Activated T-cell treated with anti-CD3 and anti-CD28 coated beads for 1 hour (primary cell): ENCODE measurements around the gene FILIP1L.

Experiments used
- DNase-seq: peaks from one replicate; pipeline ENCODE4 v3.0.0-alpha.2; 2020; ENCODE audit warnings: low read depth

FILIP1L gene

GRCh38 chr3:100042166-100042981 lies 71.9 kb downstream of the FILIP1L start:
- DNase-seq, result no peak

GRCh38 chr3:100041328-100041749 lies 73.0 kb downstream of the FILIP1L start:
- DNase-seq, result no peak

DNA sequence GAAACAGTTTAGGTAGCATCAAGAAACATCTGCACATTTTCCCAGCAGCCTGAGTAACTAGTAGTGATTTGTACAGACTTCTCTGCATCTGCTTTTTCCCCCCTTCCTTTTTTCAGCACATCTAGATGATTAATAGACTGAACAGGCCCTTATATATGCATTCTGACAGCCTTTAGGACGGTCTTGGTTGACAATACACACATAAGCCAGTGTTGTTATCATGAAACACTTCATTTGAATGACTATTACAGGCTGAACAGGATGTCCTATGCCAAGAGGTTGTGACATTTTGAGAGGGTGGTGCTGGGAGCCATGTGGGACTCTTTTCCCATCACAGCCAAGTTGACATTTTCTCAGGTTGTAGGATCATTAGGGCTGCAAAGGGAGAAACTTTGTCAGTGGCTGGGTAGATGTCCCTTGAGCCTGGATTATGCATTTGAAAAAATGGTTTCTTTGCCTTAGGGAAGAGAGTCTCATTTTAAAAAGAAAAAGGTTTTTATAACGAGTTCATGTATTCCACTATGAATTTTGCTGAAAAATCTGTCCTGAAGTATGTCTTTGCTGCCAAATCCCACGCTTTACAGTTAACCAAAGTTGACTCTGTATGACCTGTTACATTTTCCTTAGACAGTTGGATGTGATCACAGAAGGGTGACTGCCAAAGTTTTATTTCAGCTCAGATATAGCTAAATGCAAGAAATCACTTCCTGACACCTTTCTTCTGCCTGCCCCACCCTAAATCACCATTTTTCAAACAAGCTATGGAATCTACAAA lies 73.7 kb downstream of the FILIP1L start:
- DNase-seq, result no peak

DNA sequence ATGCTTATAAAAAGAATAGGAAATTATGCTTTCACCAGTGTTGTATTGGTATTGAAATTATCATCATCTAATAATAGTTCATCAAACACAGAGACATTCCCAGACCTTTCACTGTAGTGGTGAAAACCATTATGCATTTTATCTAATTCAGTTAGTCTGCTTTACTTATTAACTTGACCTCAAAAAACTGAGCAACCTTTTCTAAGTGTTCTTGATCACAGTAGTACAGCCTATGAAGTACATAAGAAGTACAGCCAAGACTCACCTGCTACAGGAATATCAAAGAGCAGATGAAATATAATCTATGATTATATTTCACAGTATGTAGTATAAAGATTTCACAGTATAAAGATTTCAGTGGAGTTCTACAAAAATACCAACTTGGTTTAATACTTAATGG lies 75.2 kb downstream of the FILIP1L start:
- no peak for DNase-seq

DNA sequence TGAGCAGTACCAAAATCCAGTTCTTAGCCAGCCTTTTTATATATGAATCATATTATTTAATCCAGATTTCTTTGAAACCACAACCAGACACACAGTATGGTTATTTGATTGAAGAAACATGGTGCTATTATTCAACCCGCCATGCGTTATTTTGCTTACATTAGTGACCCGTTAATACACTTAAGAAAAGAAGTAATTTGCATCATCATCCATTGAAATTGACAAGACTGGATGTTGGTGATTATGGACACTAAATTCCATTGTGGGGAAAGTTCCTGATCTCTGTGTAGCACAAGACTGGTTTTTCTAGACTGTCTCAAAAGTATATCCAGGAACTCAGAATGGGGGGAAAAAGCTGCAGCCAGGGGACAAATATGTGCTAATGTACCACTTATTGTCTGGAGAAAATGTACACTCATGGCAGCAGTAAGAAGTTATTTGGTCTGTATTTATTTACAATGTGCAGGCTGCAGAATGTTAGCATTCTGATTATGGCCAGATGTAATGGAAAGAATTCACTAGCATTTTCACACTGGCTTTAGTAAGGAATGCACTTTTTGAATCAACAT lies 80.3 kb downstream of the FILIP1L start:
- DNase-seq, result no peak

GRCh38 chr3:100033184-100033583 lies 81.1 kb downstream of the FILIP1L start:
- DNase-seq, result no peak

- DNase-seq, result no peak
These were observed 82.1 kb downstream of the FILIP1L start for GRCh38 chr3:100032243-100032642.

DNA sequence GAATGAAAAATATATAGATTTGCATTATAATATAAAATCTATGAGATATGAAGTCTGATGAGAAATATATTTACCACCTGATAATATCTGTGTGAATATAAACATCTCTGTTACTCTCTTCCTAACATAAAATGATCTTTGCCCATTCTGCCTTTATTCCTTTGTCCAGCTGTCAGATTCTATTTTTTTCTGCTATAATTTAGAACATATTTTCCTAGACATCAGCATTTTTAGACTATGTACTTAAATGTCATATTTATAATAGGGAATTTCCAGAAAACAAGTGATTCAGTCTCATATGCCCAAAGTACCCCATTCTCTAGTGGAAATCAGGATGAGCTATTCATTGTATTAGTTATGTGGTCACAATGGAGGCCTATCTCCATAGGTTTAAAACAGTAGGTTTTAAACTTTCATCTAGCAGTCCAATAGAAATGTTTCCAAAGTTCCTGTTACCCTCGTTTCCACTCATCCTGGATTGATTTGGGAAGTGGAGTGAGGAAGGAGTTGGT lies 83.3 kb downstream of the FILIP1L start:
- DNase-seq, result no peak

DNA sequence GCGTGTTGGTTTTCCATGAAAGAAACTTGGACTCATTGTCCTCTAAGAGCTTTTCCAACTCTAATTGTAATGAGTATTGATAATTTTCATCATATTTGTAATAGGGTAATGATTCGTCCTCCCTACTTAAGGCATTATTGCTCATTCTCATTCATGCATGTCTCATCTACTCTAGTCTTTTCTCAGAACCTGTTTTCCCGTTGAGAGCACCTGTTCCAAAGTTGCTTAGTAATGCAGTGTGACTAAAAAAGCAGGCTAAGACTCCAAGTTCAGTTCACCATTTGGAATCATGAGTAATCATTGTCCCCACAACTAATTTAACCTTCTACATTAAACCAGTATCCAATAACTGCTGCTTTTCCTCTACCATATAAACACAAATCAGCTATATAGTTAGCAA lies 84.0 kb downstream of the FILIP1L start:
- no peak for DNase-seq

GRCh38 chr3:100029689-100030088 lies 84.6 kb downstream of the FILIP1L start:
- no peak for DNase-seq

- DNase-seq, result no peak
These were observed 85.2 kb downstream of the FILIP1L start for GRCh38 chr3:100029052-100029451.

GRCh38 chr3:100027321-100027720 lies 87.0 kb downstream of the FILIP1L start:
- DNase-seq, result no peak

- DNase-seq, result no peak
These were observed 89.6 kb downstream of the FILIP1L start for GRCh38 chr3:100024520-100025303.

DNA sequence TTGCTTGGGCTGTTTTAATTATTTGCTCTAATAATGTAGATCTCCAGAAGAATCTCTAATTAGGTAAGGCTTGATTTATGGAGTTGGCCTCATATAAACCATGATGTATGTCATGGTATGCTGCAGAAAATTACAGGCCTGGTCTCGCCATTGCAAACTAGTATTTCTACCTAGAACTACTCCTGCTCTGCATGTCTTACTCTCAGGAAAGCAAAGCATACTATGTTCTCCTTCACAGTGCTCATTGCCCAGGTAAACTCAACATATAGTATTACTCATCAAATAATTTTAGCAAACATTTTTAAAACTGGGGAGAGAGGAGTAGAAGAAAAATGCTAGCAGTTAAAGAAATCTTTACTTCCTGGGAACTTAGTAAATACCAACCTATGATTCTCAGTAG lies 90.7 kb downstream of the FILIP1L start:
- no peak for DNase-seq

- no peak for DNase-seq
These were observed 91.2 kb downstream of the FILIP1L start for GRCh38 chr3:100023150-100023549.

- no peak for DNase-seq
These were observed 91.8 kb downstream of the FILIP1L start for GRCh38 chr3:100022506-100022905.

DNA sequence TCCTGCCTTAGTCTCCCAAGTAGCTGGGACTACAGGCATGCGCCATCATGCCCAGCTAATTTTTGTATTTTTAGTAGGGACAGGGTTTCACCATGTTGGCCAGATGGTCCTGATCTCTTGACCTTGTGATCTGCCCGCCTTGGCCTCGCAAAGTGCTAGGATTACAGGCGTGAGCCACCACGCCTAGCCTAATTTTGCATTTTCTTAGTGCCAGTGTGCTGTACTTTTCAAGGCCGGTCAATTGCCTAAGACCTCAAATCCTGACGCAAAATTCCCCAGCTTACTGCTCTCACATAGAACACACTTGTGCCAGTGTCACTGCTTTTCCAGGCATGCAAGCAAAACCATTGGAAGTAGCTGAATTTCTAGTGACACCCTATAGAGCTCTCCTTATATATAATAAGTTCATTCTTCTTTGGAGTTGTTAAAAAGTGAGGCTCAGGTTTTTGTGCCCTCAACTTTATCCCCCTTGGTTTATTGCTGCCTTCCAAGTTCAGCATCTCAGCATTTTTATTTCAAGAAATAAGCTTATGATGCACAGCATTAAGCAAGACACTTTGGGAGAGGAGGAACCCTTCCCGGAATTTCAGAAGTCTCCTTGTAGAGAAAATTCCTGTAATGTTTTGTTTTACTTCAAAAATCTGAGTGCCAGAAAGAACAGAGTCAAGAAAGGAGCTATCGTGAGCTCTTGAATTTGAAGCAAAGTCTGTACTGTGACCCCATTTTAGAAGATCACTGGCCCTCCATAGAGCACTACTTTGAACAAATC lies 93.2 kb downstream of the FILIP1L start:
- DNase-seq, result no peak

- no peak for DNase-seq
These were observed 94.6 kb downstream of the FILIP1L start for GRCh38 chr3:100019719-100020118.

GRCh38 chr3:100018806-100019205 lies 95.5 kb downstream of the FILIP1L start:
- no peak for DNase-seq

DNA sequence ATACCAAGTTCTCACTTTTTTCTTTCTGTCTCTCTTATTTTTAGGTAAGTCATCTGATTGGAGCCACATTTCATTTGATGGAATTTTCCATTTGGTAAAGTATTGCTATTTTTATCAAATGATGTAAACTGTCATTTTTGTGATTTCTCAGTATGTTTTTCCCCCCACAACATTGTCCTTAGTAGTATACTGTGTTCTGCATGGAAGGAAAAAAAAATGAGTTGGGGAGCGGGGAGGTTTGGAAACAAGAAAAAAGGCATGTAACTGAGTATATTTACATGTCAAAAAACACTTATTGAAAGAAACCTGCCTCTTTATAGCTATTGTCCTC lies 104.2 kb downstream of the FILIP1L start:
- DNase-seq, result no peak
